Measurements from ENCODE around the gene SLC12A5.
"Not testable (repeated sequence)": the region's sequence is repeated elsewhere in the genome, so short reads cannot be mapped to it uniquely, and the experiment has no call there.

The SLC12A5 gene

GRCh38 chr20:46089167-46089416, 60.1 kb downstream of the SLC12A5 start:
- H3K27ac ChIP-seq, result peak overlapping the region; percentile 97
- TF ChIP-seq, protein P1, sequence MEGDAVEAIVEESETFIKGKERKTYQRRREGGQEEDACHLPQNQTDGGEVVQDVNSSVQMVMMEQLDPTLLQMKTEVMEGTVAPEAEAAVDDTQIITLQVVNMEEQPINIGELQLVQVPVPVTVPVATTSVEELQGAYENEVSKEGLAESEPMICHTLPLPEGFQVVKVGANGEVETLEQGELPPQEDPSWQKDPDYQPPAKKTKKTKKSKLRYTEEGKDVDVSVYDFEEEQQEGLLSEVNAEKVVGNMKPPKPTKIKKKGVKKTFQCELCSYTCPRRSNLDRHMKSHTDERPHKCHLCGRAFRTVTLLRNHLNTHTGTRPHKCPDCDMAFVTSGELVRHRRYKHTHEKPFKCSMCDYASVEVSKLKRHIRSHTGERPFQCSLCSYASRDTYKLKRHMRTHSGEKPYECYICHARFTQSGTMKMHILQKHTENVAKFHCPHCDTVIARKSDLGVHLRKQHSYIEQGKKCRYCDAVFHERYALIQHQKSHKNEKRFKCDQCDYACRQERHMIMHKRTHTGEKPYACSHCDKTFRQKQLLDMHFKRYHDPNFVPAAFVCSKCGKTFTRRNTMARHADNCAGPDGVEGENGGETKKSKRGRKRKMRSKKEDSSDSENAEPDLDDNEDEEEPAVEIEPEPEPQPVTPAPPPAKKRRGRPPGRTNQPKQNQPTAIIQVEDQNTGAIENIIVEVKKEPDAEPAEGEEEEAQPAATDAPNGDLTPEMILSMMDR (conservative IDR thresholded peaks at IDR 0.05), result no peak

DNA sequence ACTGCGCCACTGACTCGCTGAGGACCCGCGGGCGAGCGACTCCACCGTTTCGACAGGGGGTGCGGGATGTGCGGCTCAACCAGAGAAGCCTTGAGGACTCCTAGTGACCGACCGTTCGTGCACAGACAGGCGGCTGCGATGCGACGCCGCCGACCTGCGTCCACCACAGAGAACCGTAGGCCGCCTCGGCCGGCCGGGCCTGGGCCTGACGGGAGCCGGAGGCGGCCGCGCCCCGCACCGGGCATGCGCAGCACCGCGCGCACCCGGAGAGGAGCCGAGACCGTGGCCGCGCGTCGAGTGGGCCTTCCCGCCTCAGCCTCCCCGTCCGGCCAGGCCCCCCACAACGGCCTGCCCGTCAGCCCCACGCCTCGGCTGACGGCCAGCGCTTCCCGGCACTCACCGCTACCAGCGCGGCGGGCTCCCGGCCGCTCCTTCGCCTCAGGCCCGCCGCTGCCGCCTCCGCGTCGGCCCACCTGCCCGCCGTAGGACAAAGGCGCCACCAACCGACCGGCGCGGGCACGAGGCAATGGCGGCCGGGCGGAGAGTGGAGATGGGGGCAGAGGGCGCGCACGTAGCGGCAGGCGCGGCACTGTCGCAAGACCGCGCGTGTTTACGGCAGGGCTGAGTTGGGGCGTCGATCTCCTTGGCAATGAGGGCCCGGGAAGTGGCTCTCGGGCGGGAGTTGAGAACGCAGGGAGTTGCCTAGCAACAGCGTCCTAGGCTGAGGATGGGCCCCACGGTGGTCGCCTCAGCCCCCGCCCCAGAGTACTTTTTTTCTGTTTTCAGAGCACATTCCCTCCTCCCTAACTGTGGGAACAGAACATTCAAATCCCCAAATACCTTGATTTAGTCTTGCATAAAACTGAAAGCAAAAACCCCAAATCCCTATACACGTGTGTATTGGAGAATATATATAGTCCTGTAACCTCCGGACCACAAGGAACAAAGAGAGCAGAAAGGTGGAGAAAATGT, 60.7 kb downstream of the SLC12A5 start, which contains the start of gene NCOA5:
TSS of gene NCOA5 (minus strand) at position 546 of the 972 bp plus-strand sequence. CDS start 10,538 bp downstream, outside the sequence.
- peak within 1 kb of the TSS; percentile 97 for H3K27ac ChIP-seq
- TF ChIP-seq, protein P1 (conservative IDR thresholded peaks at IDR 0.05), result peak; percentile 49

GRCh38 chr20:46091622-46092535, 62.9 kb downstream of the SLC12A5 start:
- H3K27ac ChIP-seq, result not testable (repeated sequence)

DNA sequence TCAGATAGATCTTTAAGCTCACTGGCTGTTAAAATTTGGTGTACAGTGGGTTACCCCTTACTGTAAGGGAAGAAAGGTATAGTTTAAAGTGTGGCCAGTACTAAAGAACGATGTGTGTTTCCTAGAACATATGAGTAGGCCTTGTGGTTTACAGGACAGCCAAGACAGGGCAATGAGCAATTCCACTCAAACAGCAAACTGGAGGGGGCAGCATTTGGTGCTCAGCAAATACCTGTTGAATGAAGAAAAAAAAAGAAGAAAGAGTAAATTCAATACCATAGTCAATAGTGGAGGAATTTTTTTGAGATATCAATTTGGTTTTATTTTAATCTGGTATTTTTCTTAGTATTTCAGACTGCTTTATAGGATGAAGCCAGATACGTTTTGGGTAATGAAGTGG, 64.5 kb downstream of the SLC12A5 start:
- TF ChIP-seq, protein P1 (conservative IDR thresholded peaks at IDR 0.05), result no peak
- H3K27ac ChIP-seq, result no peak overlapping the region

DNA sequence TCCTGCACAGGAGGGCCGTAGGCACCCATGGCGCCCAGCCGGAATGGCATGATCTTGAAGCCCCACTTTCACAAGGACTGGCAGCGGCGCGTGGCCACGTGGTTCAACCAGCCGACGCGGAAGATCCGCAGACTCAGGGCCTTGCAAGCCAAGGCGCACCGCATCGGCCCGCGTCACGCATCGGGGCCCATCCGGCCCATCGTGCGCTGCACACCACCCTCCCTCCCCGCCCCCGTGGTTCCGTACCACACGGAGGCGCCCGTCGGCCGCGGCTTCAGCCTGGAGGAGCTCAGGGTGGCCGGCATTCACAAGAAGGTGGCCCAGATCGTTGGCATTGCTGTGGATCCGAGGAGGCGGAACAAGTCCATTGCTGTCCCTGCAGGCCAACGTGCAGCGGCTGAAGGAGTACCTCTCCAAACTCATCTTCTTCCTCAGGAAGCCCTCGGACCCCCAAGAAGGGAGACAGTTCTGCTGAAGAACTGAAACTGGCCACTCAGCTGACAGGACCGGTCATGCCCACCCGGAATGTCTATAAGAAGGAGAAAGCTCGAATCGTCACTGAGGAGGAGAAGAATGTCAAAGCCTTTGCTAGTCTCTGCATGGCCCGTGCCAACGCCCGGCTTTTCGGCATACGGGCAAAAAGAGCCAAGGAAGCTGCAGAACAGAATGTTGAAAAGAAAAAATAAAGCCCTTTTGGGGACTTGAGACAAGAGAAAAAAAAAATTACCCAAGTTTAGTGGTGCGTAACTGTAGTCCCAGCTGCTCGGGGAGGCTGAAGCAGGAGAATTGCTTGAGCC, 70.7 kb downstream of the SLC12A5 start:
- no peak overlapping the region for H3K27ac ChIP-seq
- TF ChIP-seq, protein P1 (conservative IDR thresholded peaks at IDR 0.05), result no peak

DNA sequence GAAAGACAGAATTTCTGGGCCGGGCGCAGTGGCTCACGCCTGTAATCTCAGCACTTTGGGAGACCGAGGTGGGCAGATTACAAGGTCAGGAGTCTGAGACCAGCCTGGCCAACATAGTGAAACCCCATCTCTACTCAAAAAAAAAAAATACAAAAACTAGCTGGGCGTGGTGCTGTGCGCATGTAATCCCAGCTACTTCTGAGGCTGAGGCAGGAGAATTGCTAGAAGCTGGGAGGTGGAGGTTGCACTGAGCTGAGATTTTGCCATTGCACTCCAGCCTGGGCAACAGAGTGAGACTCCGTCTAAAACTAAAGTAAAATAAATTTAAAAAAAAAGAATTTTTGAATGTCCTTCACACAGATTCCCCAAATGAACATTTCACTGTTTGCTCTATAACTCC, 71.4 kb downstream of the SLC12A5 start:
- H3K27ac ChIP-seq, result not testable (repeated sequence)

GRCh38 chr20:46100988-46101387, 72.0 kb downstream of the SLC12A5 start:
- TF ChIP-seq, protein P1 (conservative IDR thresholded peaks at IDR 0.05), result no peak
- no peak overlapping the region for H3K27ac ChIP-seq

DNA sequence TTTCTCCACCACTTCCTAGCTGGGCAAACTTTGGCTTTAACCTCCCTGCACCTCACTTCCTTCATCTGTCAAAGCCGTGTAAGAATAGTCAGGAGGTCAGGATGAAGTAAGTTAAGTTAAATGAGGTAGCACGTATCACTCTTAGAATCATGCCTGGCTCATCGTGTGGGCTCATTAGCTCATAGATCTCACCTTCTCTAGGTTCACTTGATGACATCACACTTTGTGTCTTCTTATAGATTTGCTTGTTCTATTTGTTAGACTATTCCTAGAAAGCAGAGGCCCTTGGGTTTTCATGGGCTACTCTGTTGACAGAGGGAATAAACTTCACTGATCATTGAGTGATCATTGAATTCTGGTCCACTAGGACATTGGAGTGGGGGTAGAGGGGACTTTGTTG, 72.9 kb downstream of the SLC12A5 start:
- TF ChIP-seq, protein P1 (conservative IDR thresholded peaks at IDR 0.05), result no peak
- no peak overlapping the region for H3K27ac ChIP-seq
